IMR-90 (cell line): ENCODE measurements around the gene KLK13. TPM values are rescaled to one million over a fixed set of nuclear protein-coding genes. Genes with fewer than 3 reads are reported as not detected.

Experiments
- ATAC-seq: fragments of 200-7000 bp; cut with Tn5 transposase; 2 replicates; pipeline ENCODE4 v1.9.1; 2020; ENCODE audit warnings: low read depth, mild to moderate bottlenecking, moderate library complexity
- BruUV-seq: library from RNA; stranded (reverse); fragments of 400-500 nt; replicated peaks from 2 replicates; lab custom pipeline; 2021; lab: Mats Ljungman, UMichigan
- CTCF ChIA-PET: fragments of 300-600 bp; formaldehyde crosslinking; extraction: SDS; loops from one replicate; lab custom pipeline; 2021; ENCODE audit warnings: antibody characterized with exemption; lab: Yijun Ruan, JAX
- POLR2A ChIA-PET: fragments of 300-600 bp; sonication (Branson Sonifier 250); formaldehyde crosslinking; loops from one replicate; lab custom pipeline; 2022; ENCODE audit warnings: antibody characterized with exemption; ENCODE audit not compliant: unreplicated experiment; lab: Charles Lee
- DNase-seq: peaks from one replicate; pipeline ENCODE4 v3.0.0; 2013
- H2AFZ ChIP-seq: replicated peaks from 2 replicates; pipeline ENCODE3; 2013; ENCODE audit warnings: low read length, mild to moderate bottlenecking; ENCODE audit not compliant: poor library complexity
- H2AK5ac ChIP-seq: 2 replicates; pipeline ENCODE4 v1.6.1; 2013; ENCODE audit warnings: low read depth, low read length, inconsistent platforms
- H2AK9ac ChIP-seq: replicated peaks from 2 replicates; pipeline ENCODE3; 2013; ENCODE audit warnings: mild to moderate bottlenecking, low read depth, low read length, moderate library complexity; ENCODE audit not compliant: poor library complexity
- H2BK120ac ChIP-seq: 2 replicates; pipeline ENCODE4 v1.6.1; 2013; ENCODE audit warnings: low read depth, low read length, inconsistent platforms
- H2BK15ac ChIP-seq: 3 replicates; pipeline ENCODE4 v1.6.1; 2013; ENCODE audit warnings: low read depth, low read length, inconsistent platforms
- H2BK20ac ChIP-seq: 2 replicates; pipeline ENCODE4 v1.6.1; 2013; ENCODE audit warnings: low read depth, mild to moderate bottlenecking, inconsistent platforms, low read length, moderate library complexity
- H2BK5ac ChIP-seq: 2 replicates; pipeline ENCODE4 v1.6.1; 2013; ENCODE audit warnings: mild to moderate bottlenecking, low read depth, low read length, inconsistent platforms; ENCODE audit not compliant: poor library complexity, severe bottlenecking
- H3K14ac ChIP-seq: replicated peaks from 2 replicates; pipeline ENCODE4 v1.6.1; 2013; ENCODE audit warnings: low read depth, low read length, inconsistent platforms
- H3K18ac ChIP-seq: 2 replicates; pipeline ENCODE4 v1.6.1; 2013; ENCODE audit warnings: low read depth, low read length, control low read depth
- H3K23ac ChIP-seq: 2 replicates; pipeline ENCODE4 v1.6.1; 2013; ENCODE audit warnings: low read depth, low read length, inconsistent platforms
- H3K27ac ChIP-seq: 2 replicates; pipeline ENCODE4 v1.5.1; 2013; ENCODE audit warnings: mild to moderate bottlenecking, control low read depth, low read length; ENCODE audit not compliant: insufficient read depth
- H3K27me3 ChIP-seq: 2 replicates; pipeline ENCODE4 v1.6.1; 2013; ENCODE audit warnings: low read length; ENCODE audit not compliant: control insufficient read depth, insufficient read depth
- H3K36me3 ChIP-seq: 2 replicates; pipeline ENCODE4 v1.6.1; 2013; ENCODE audit warnings: low read length, mixed read lengths; ENCODE audit not compliant: control insufficient read depth, insufficient read depth
- H3K4ac ChIP-seq: 2 replicates; pipeline ENCODE4 v1.6.1; 2013; ENCODE audit warnings: low read depth, low read length, inconsistent platforms
- H3K4me1 ChIP-seq: 2 replicates; pipeline ENCODE4 v1.6.1; 2013; ENCODE audit warnings: low read length, mixed read lengths; ENCODE audit not compliant: control insufficient read depth, insufficient read depth
- H3K4me2 ChIP-seq: 2 replicates; pipeline ENCODE4 v1.6.1; 2013; ENCODE audit warnings: low read depth, mild to moderate bottlenecking, control low read depth, low read length, moderate library complexity
- H3K4me3 ChIP-seq: 2 replicates; pipeline ENCODE4 v1.5.1; 2013; ENCODE audit warnings: low read depth, mild to moderate bottlenecking, control low read depth, low read length, moderate library complexity; ENCODE audit not compliant: insufficient read depth
- H3K56ac ChIP-seq: 2 replicates; pipeline ENCODE4 v1.6.1; 2013; ENCODE audit warnings: low read length, inconsistent platforms; ENCODE audit not compliant: insufficient read depth; ENCODE audit errors: extremely low read depth
- H3K79me1 ChIP-seq, 2 experiments: 2 replicates each; pipeline ENCODE4 v1.6.1; 2013; ENCODE audit warnings: low read length in 2 of 2, inconsistent platforms in 1 of 2, low read depth in 1 of 2
- H3K9ac ChIP-seq: 2 replicates; pipeline ENCODE4 v1.6.1; 2013; ENCODE audit warnings: low read depth, low read length, control low read depth
- H3K9me1 ChIP-seq: 2 replicates; pipeline ENCODE4 v1.6.1; 2013; ENCODE audit warnings: low read length, inconsistent platforms; ENCODE audit not compliant: insufficient read depth
- H3K9me3 ChIP-seq: 2 replicates; pipeline ENCODE4 v1.6.1; 2013; ENCODE audit warnings: low read length; ENCODE audit not compliant: control insufficient read depth, insufficient read depth
- H4K20me1 ChIP-seq: 2 replicates; pipeline ENCODE4 v1.6.1; 2013; ENCODE audit warnings: low read length, inconsistent platforms; ENCODE audit not compliant: insufficient read depth
- H4K5ac ChIP-seq: 2 replicates; pipeline ENCODE4 v1.6.1; 2013; ENCODE audit warnings: mild to moderate bottlenecking, low read depth, low read length, control low read depth
- H4K8ac ChIP-seq, 2 experiments: 2 replicates each; pipeline ENCODE4 v1.6.1; 2013; ENCODE audit warnings: low read depth in 2 of 2, low read length in 2 of 2, control low read depth in 1 of 2, inconsistent platforms in 1 of 2
- H4K91ac ChIP-seq: 2 replicates; pipeline ENCODE4 v1.6.1; 2013; ENCODE audit warnings: low read depth, low read length, inconsistent platforms; ENCODE audit not compliant: insufficient read depth
- BHLHE40 ChIP-seq: fragments of 150-350 bp; IDR thresholded peaks from 2 replicates; pipeline ENCODE4 v1.6.1; 2016; ENCODE audit warnings: mild to moderate bottlenecking, low read depth, low read length
- CEBPB ChIP-seq: IDR thresholded peaks from 2 replicates; pipeline ENCODE4 v1.6.1; 2012; ENCODE audit warnings: low read depth, low read length, improper control_type of control experiment
- CHD1 ChIP-seq: IDR thresholded peaks from 2 replicates; pipeline ENCODE4 v1.6.1; 2012; ENCODE audit warnings: low read depth, low read length, improper control_type of control experiment
- CTCF ChIP-seq: conservative IDR thresholded peaks from 2 replicates; pipeline ENCODE4 v1.5.1; 2012; ENCODE audit warnings: mild to moderate bottlenecking, low read depth, low read length, improper control_type of control experiment
- ELK1 ChIP-seq: fragments of 150-350 bp; IDR thresholded peaks from 2 replicates; pipeline ENCODE4 v1.6.1; 2016; ENCODE audit warnings: low read depth, mild to moderate bottlenecking, low read length, moderate library complexity, borderline replicate concordance
- MAFK ChIP-seq: IDR thresholded peaks from 2 replicates; pipeline ENCODE4 v1.6.1; 2012; ENCODE audit warnings: low read depth, low read length, improper control_type of control experiment
- MXI1 ChIP-seq: IDR thresholded peaks from 2 replicates; pipeline ENCODE4 v1.6.1; 2012; ENCODE audit warnings: low read depth, mild to moderate bottlenecking, low read length, moderate library complexity, borderline replicate concordance
- POLR2A ChIP-seq: IDR thresholded peaks from 2 replicates; pipeline ENCODE4 v1.6.1; 2012; ENCODE audit warnings: mild to moderate bottlenecking, low read depth, low read length
- RFX5 ChIP-seq: IDR thresholded peaks from 2 replicates; pipeline ENCODE4 v1.8.0; 2012; ENCODE audit warnings: low read depth, mild to moderate bottlenecking, low read length, moderate library complexity
- SMC3 ChIP-seq: fragments of 150-350 bp; IDR thresholded peaks from 2 replicates; pipeline ENCODE4 v1.6.1; 2016; ENCODE audit warnings: low read depth, mild to moderate bottlenecking, antibody characterized with exemption, low read length, moderate library complexity
- USF2 ChIP-seq: fragments of 150-350 bp; IDR thresholded peaks from 2 replicates; pipeline ENCODE4 v1.6.1; 2017; ENCODE audit warnings: mild to moderate bottlenecking, antibody characterized with exemption, low read length, low read depth
- WGBS, 2 experiments: methylation state at CpG; one replicate each; pipeline versions ENCODE4 v1.1.5 to v1.1.7; 2013; ENCODE audit warnings: missing lambda C conversion rate in 2 of 2; ENCODE audit not compliant: insufficient read length in 1 of 2; ENCODE audit errors: extremely low coverage in 2 of 2; 5-methylcytosine and 5-hydroxymethylcytosine counted together
- dilution Hi-C: fragments of 300-500 bp; cut with HindIII; formaldehyde crosslinking; loops from one replicate; pipeline ENCODE4 v1.14.3; 2018; ENCODE audit warnings: low sequenced_read_pairs; ENCODE audit not compliant: unreplicated experiment
- in situ Hi-C: fragments of 300-500 bp; cut with MboI; formaldehyde crosslinking; loops from 3 replicates; pipeline ENCODE4 v1.14.3; 2019; ENCODE audit warnings: low sequenced_read_pairs, inconsistent platforms, mixed read lengths
- intact Hi-C: fragments of 100-400 bp; cut with micrococcal nuclease; formaldehyde crosslinking; loops from 2 replicates; pipeline ENCODE4 v1.10.0; 2022
- polyA plus RNA-seq, 3 experiments: library from polyadenylated mRNA; depleted of rRNA; stranded (reverse); fragments of >200 nt; gene quantifications; 2 replicates each; pipeline ENCODE4 v1.2.3, GENCODE V29; 2012; ENCODE audit warnings: low replicate concordance in 1 of 3
- total RNA-seq: library from RNA; depleted of rRNA; stranded (reverse); fragments of >200 nt; gene quantifications from 2 replicates; pipeline ENCODE4 v1.2.3, GENCODE V29; 2012

KLK13 gene
- total and polyA plus RNA-seq, 2 of the 4 experiments (the other 2 are of a cell fraction) = not detected

- 78% methylated on average over 26 of the region's 28 CpGs; no CpG with 5 or more reads in 1 of the 2 experiments for WGBS, 2 experiments
- Histone ChIP-seq H2BK5ac (no peak overlapping the region), H3K36me3 (no peaks in the 10 kb centered on the region), H3K4me3 (no peak overlapping the region), H3K4ac (no peak overlapping the region), H3K9me3 (peaks cover 8% of the 10 kb centered on the region; the same call in 1 of the 2 replicates), H2AK9ac (no peak overlapping the region), H3K14ac (no peak overlapping the region), H3K27me3 (no peaks in the 10 kb centered on the region), H4K8ac (no peak overlapping the region), H3K56ac (no peak overlapping the region), H3K27ac (no peak overlapping the region), H4K5ac (no peak overlapping the region), H2AFZ (no peak overlapping the region), H3K4me2 (no peak overlapping the region), H3K9ac (no peak overlapping the region), H4K91ac (no peak overlapping the region), H2AK5ac (no peak overlapping the region), H3K9me1 (no peaks in the 10 kb centered on the region), H2BK20ac (no peak overlapping the region), H4K20me1 (no peaks in the 10 kb centered on the region), H3K4me1 (no peaks in the 10 kb centered on the region), H3K23ac (no peak overlapping the region), H3K18ac (no peak overlapping the region), H2BK15ac (no peak overlapping the region), H3K79me1 (no peaks in the 10 kb centered on the region), H2BK120ac (no peak overlapping the region)
- TF ChIP-seq MAFK (no peak), RFX5 (no peak), MXI1 (no peak), POLR2A (no peak), CEBPB (no peak), SMC3 (no peak), USF2 (no peak), CTCF (no peak), BHLHE40 (no peak), CHD1 (no peak), ELK1 (no peak)
- dilution Hi-C loops (no loop called here), in situ Hi-C loops (loop anchor here (10.0 kb wide), 1 partner anchor 143 kb away; no protein-coding TSS in a partner anchor), intact Hi-C loops (no loop called here)
- no TSS peak for BruUV-seq
- CTCF ChIA-PET = no interaction called here
- POLR2A ChIA-PET = no interaction called here
- DNase-seq (no peak), ATAC-seq (no peak)
Measured at GRCh38 chr19:51031880-51032225, 33.0 kb downstream of the KLK13 start.
